MV-4-11 (cell line): ENCODE data around the gene GRM2.

Experiments used
- DNase-seq: peaks from one replicate; lab custom pipeline; 2025; lab: John Stamatoyannopoulos, UW

Gene GRM2

GRCh38 chr3:51705276-51706020 is 1.4 kb upstream of the GRM2 start:
- DNase-seq = no peak

- no peak for DNase-seq
These were observed 815 bp upstream of the GRM2 start for GRCh38 chr3:51706021-51706485.

GRCh38 chr3:51708216-51708845 is 1.5 kb downstream of the GRM2 start:
- no peak for DNase-seq

- no peak for DNase-seq
These were observed 2.1 kb downstream of the GRM2 start for GRCh38 chr3:51709004-51709420.

GRCh38 chr3:51709675-51710074 is 2.8 kb downstream of the GRM2 start:
- no peak for DNase-seq

- no peak for DNase-seq
These were observed 3.9 kb downstream of the GRM2 start for GRCh38 chr3:51710631-51711351.

GRCh38 chr3:51711352-51712037 is 4.6 kb downstream of the GRM2 start:
- no peak for DNase-seq

GRCh38 chr3:51712038-51712420 is 5.2 kb downstream of the GRM2 start:
- no peak for DNase-seq

GRCh38 chr3:51712511-51712931 is 5.7 kb downstream of the GRM2 start:
- no peak for DNase-seq

- no peak for DNase-seq
These were observed 6.1 kb downstream of the GRM2 start for GRCh38 chr3:51712963-51713362.

- DNase-seq = no peak
These were observed 8.5 kb downstream of the GRM2 start for GRCh38 chr3:51715231-51715976.

GRCh38 chr3:51715977-51716294 is 9.1 kb downstream of the GRM2 start:
- DNase-seq = no peak

GRCh38 chr3:51716805-51717204 is 9.9 kb downstream of the GRM2 start:
- no peak for DNase-seq

- no peak for DNase-seq
These were observed 10.6 kb downstream of the GRM2 start for GRCh38 chr3:51717446-51717845.

- DNase-seq = no peak
These were observed 11.1 kb downstream of the GRM2 start for GRCh38 chr3:51717947-51718346.

- peak; percentile 75 for DNase-seq
These were observed 11.9 kb downstream of the GRM2 start for GRCh38 chr3:51718547-51719409.

- DNase-seq = no peak
These were observed 12.7 kb downstream of the GRM2 start for GRCh38 chr3:51719410-51720025.

GRCh38 chr3:51720292-51721061 is 13.6 kb downstream of the GRM2 start:
- no peak for DNase-seq

GRCh38 chr3:51721062-51721745 is 14.3 kb downstream of the GRM2 start:
- peak; percentile 47 for DNase-seq
